GM19043 (cell line): ENCODE results near the gene P2RX7.
"Not testable (repeated sequence)": the region's sequence is repeated elsewhere in the genome, so short reads cannot be mapped to it uniquely, and the experiment has no call there.

Source experiments
- ATAC-seq: cut with Tn5 transposase; IDR thresholded peaks from one replicate; pipeline ENCODE4 v1.9.1; 2021; ENCODE audit warnings: low read depth; ENCODE audit not compliant: unreplicated experiment

Gene P2RX7

GRCh38 chr12:121202407-121203355 is 70.0 kb downstream of the P2RX7 start:
- ATAC-seq, result no peak

GRCh38 chr12:121203482-121203881 is 70.8 kb downstream of the P2RX7 start:
- no peak for ATAC-seq

- no peak for ATAC-seq
These were observed 72.8 kb downstream of the P2RX7 start for GRCh38 chr12:121205491-121205890.

- ATAC-seq, result not testable (repeated sequence)
These were observed 75.9 kb downstream of the P2RX7 start for GRCh38 chr12:121208571-121208970.

GRCh38 chr12:121209221-121209620 is 76.5 kb downstream of the P2RX7 start:
- no peak for ATAC-seq

- peak; percentile 66 for ATAC-seq
These were observed 77.2 kb downstream of the P2RX7 start, which contains the start of gene P2RX4 for GRCh38 chr12:121209624-121210572. Gene P2RX4, plus strand, starts transcription at chr12:121210129. Its CDS starts 36 bp downstream, at chr12:121210165.

- no peak for ATAC-seq
These were observed 80.2 kb downstream of the P2RX7 start for GRCh38 chr12:121212875-121213274.

GRCh38 chr12:121214166-121214777 is 81.6 kb downstream of the P2RX7 start:
- ATAC-seq, result no peak

GRCh38 chr12:121214855-121215745 is 82.4 kb downstream of the P2RX7 start:
- ATAC-seq, result no peak

GRCh38 chr12:121216102-121216501 is 83.4 kb downstream of the P2RX7 start:
- ATAC-seq, result no peak

GRCh38 chr12:121217063-121217462 is 84.4 kb downstream of the P2RX7 start:
- ATAC-seq, result no peak

- no peak for ATAC-seq
These were observed 85.1 kb downstream of the P2RX7 start for GRCh38 chr12:121217761-121218160.

- no peak for ATAC-seq
These were observed 86.1 kb downstream of the P2RX7 start for GRCh38 chr12:121218588-121219352.

- no peak for ATAC-seq
These were observed 86.8 kb downstream of the P2RX7 start for GRCh38 chr12:121219353-121219986.

GRCh38 chr12:121222847-121223246 is 90.2 kb downstream of the P2RX7 start:
- ATAC-seq, result no peak

GRCh38 chr12:121223292-121224285 is 90.9 kb downstream of the P2RX7 start:
- ATAC-seq, result no peak

- ATAC-seq, result no peak
These were observed 91.9 kb downstream of the P2RX7 start for GRCh38 chr12:121224591-121224990.
